K562 (cell line): ENCODE measurements around the gene ARHGAP26. TPM values are rescaled to one million over a fixed set of nuclear protein-coding genes. Genes with fewer than 3 reads are reported as not detected.

Experiments used
- ATAC-seq: fragments of 200-7000 bp; cut with Tn5 transposase; 3 replicates; pipeline ENCODE4 v1.9.1; 2020; ENCODE audit warnings: moderate library complexity
- BruUV-seq: library from RNA; stranded (reverse); fragments of 400-500 nt; replicated peaks from 2 replicates; lab custom pipeline; 2021; lab: Mats Ljungman, UMichigan
- CTCF ChIA-PET: fragments of 300-600 bp; formaldehyde crosslinking; extraction: SDS; loops from one replicate; lab custom pipeline; 2021; ENCODE audit warnings: low intra/inter-chr PET ratio; lab: Yijun Ruan, JAX
- POLR2A ChIA-PET: fragments of 300-600, 350-650 bp; sonication (Branson Sonifier 250); formaldehyde crosslinking; extraction: SDS; loops from one replicate; lab custom pipeline; 2021; ENCODE audit warnings: antibody characterized with exemption, inconsistent platforms; lab: Yijun Ruan, JAX
- DNase-seq, 4 experiments: peaks; one replicate each; pipeline versions ENCODE4 v3.0.0 to v3.0.0-alpha.2; 2011 to 2018; ENCODE audit warnings: low spot score in 3 of 4, mixed read lengths in 3 of 4; ENCODE audit errors: extremely low read depth in 1 of 4
- FAIRE-seq: peaks from 2 replicates; lab custom pipeline; 2011; peaks lifted over from hg19 to GRCh38; lab: Jason Lieb, UNC
- H2AFZ ChIP-seq: 2 replicates; pipeline ENCODE4 v1.6.0; 2011; ENCODE audit warnings: low read depth, low read length, control low read depth, inconsistent platforms
- H3K27ac ChIP-seq: fragments of 200-600 bp; 3 replicates; pipeline ENCODE4 v1.8.0; 2011; ENCODE audit warnings: low read depth, mild to moderate bottlenecking, control low read depth, inconsistent platforms, low read length, moderate library complexity, mixed read lengths; ENCODE audit errors: extremely low read depth
- H3K27me3 ChIP-seq, 2 experiments: fragments of 300-600 bp in 1 of 2; 2 replicates in 1 of 2; 3 replicates in 1 of 2; pipeline versions ENCODE4 v1.6.0 to v1.8.0; 2011; ENCODE audit warnings: inconsistent platforms in 2 of 2, low read length in 2 of 2, mild to moderate bottlenecking in 1 of 2, mixed read lengths in 1 of 2, moderate library complexity in 1 of 2; ENCODE audit not compliant: control insufficient read depth in 2 of 2, insufficient read depth in 2 of 2
- H3K36me3 ChIP-seq: fragments of 300-600 bp; 3 replicates; pipeline ENCODE4 v1.8.0; 2011; ENCODE audit warnings: mild to moderate bottlenecking, low read length, inconsistent platforms; ENCODE audit not compliant: control insufficient read depth, insufficient read depth
- H3K4me1 ChIP-seq, 2 experiments: fragments of 200-600 bp in 1 of 2; replicated peaks in 1 of 2; 2 replicates in 1 of 2; 3 replicates in 1 of 2; pipeline versions ENCODE4 v1.5.1 to v1.8.0; 2011; ENCODE audit warnings: inconsistent platforms in 2 of 2, low read length in 2 of 2, mild to moderate bottlenecking in 1 of 2, mixed read lengths in 1 of 2, moderate library complexity in 1 of 2; ENCODE audit not compliant: control insufficient read depth in 2 of 2, insufficient read depth in 2 of 2
- H3K4me2 ChIP-seq: 2 replicates; pipeline ENCODE4 v1.6.1; 2011; ENCODE audit warnings: low read length, control low read depth, inconsistent platforms, mixed read lengths; ENCODE audit not compliant: insufficient read depth
- H3K4me3 ChIP-seq: fragments of 200-600 bp; sonication (generic), shearing (Covaris generic); 2 replicates; pipeline ENCODE4 v1.5.1; 2016; ENCODE audit warnings: control low read depth, inconsistent platforms
- H3K79me2 ChIP-seq: fragments of 200-600 bp; 3 replicates; pipeline ENCODE4 v1.8.0; 2011; ENCODE audit warnings: low read length, inconsistent platforms; ENCODE audit not compliant: control insufficient read depth, insufficient read depth
- H3K9ac ChIP-seq, 2 experiments: 2 replicates each; pipeline versions ENCODE4 v1.6.0 to v1.6.1; 2011; ENCODE audit warnings: low read depth in 2 of 2, low read length in 2 of 2, control low read depth in 1 of 2, inconsistent platforms in 1 of 2, mild to moderate bottlenecking in 1 of 2, mixed read lengths in 1 of 2; ENCODE audit not compliant: insufficient read depth in 1 of 2
- H3K9me1 ChIP-seq: one replicate; pipeline ENCODE4 v1.6.0; 2011; ENCODE audit warnings: inconsistent platforms, mild to moderate bottlenecking, low read length, moderate library complexity; ENCODE audit not compliant: control insufficient read depth, insufficient read depth
- H3K9me3 ChIP-seq: replicated peaks from 2 replicates; pipeline ENCODE4 v1.5.1; 2011; ENCODE audit warnings: low read depth, low read length, inconsistent platforms; ENCODE audit not compliant: control insufficient read depth, insufficient read depth
- H4K20me1 ChIP-seq: replicated peaks from 2 replicates; pipeline ENCODE4 v1.6.1; 2011; ENCODE audit warnings: low read length, inconsistent platforms, mixed read lengths; ENCODE audit not compliant: control insufficient read depth, insufficient read depth
- MECOM ChIP-seq: fragments of 250-450 bp; sonication (Bioruptor Pico); IDR thresholded peaks from 2 replicates; pipeline ENCODE4 v1.8.0; 2022; ENCODE audit warnings: inconsistent platforms
- MGA ChIP-seq: fragments of 450-650 bp; IDR thresholded peaks from 2 replicates; pipeline ENCODE4 v1.6.1; 2016; ENCODE audit warnings: mild to moderate bottlenecking, moderate library complexity
- PURB ChIP-seq: sonication (generic); formaldehyde crosslinking; IDR thresholded peaks from 2 replicates; pipeline ENCODE4 v1.9.0; 2021; ENCODE audit warnings: low read depth, mild to moderate bottlenecking, missing genetic modification reagents
- TEAD4 ChIP-seq, 2 experiments: sonication (generic) in 1 of 2; formaldehyde crosslinking in 1 of 2; IDR thresholded peaks; 2 replicates each; pipeline versions ENCODE4 v1.6.1 to v1.8.0; 2012 to 2022; ENCODE audit warnings: borderline replicate concordance in 1 of 2, inconsistent platforms in 1 of 2, low read length in 1 of 2, mild to moderate bottlenecking in 1 of 2, missing genetic modification reagents in 1 of 2
- ZNF518B ChIP-seq: fragments of 250-450 bp; sonication (Bioruptor Pico); IDR thresholded peaks from 2 replicates; pipeline ENCODE4 v1.5.0; 2021; ENCODE audit warnings: mild to moderate bottlenecking, moderate library complexity
- WGBS: fragments of 100-300 bp; shearing (Covaris generic); methylation state at CpG from one replicate; pipeline ENCODE4 v1.1.6; 2016; ENCODE audit warnings: low coverage, mixed read lengths; ENCODE audit not compliant: insufficient coverage; ENCODE audit errors: missing lambda C conversion rate; 5-methylcytosine and 5-hydroxymethylcytosine counted together
- in situ Hi-C: fragments of 300-500 bp; cut with MboI; formaldehyde crosslinking; loops from 4 replicates; pipeline ENCODE4 v1.15.0; 2018; ENCODE audit warnings: inconsistent platforms, mixed read lengths
- intact Hi-C: fragments of 100-400 bp; cut with micrococcal nuclease; formaldehyde crosslinking; loops from 2 replicates; pipeline ENCODE4 v1.14.2; 2022
- polyA plus RNA-seq, 8 experiments: library from polyadenylated mRNA; depleted of rRNA in 4 of 8; stranded (reverse) in 5 of 8; unstranded in 3 of 8; fragments of >200 nt; fragmentation: Nextera tagmentation in 2 of 8; fragmentation: Illumina TruSeq in 1 of 8; extraction: Ambion mirVana in 2 of 8; extraction: Trizol in 1 of 8; gene quantifications; 2 replicates each; pipeline versions ENCODE4 v1.2.1 to v1.2.3, GENCODE V29; 2011 to 2014; ENCODE audit warnings: inconsistent platforms in 1 of 8, missing spikeins in 1 of 8
- total RNA-seq, 7 experiments: library from RNA; depleted of rRNA in 6 of 7; stranded (reverse); fragments of >200 nt in 6 of 7; fragmentation: Illumina TruSeq in 2 of 7; extraction: Trizol in 2 of 7; gene quantifications; 2 replicates each; pipeline versions ENCODE4 v1.2.1 to v1.2.3, GENCODE V29; 2011 to 2021; ENCODE audit warnings: low replicate concordance in 1 of 7

ARHGAP26 gene
- total and polyA plus RNA-seq, 9 of the 15 experiments (the other 6 are each of a cell fraction or from before 2014, with no cell fraction given) = 0.13 to 1.1 (median 0.55) TPM

GRCh38 chr5:143219696-143220095 is 449.5 kb downstream of the ARHGAP26 start:
- Histone ChIP-seq H3K27ac (peak overlapping the region; percentile 50), H3K36me3 (no peaks in the 10 kb centered on the region), H3K9me3 (no peaks in the 10 kb centered on the region), H4K20me1 (no peaks in the 10 kb centered on the region), H3K4me2 (no peak overlapping the region), H3K27me3 (no peaks in the 10 kb centered on the region), H3K79me2 (no peaks in the 10 kb centered on the region), H3K4me3 (no peak overlapping the region), H2AFZ (peak overlapping the region; percentile 90), H3K4me1 (peaks cover 30 to 70% of the 10 kb centered on the region in 2 experiments), H3K9me1 (no peaks in the 10 kb centered on the region), H3K9ac (peak overlapping the region in 1 of 2 experiments; percentile 10; a peak in 1 of 4 replicates)
- WGBS = 21% methylated on average over 2 of the region's 2 CpGs
- intact Hi-C loops = loop anchor here (10.0 kb wide), 1 partner anchor 365 kb away; no protein-coding TSS in a partner anchor
- in situ Hi-C loops = no loop called here
- no TSS peak for BruUV-seq
- ChIA-PET POLR2A (interaction anchor here (0.9 to 2.0 kb wide), 4 partner anchors 9 to 30 kb away, joined by 3 to 7 read pairs (median 5); no protein-coding TSS in a partner anchor), CTCF (no interaction called here)
- peak in 2 of 4 experiments; percentile 46 to 67 for DNase-seq
- FAIRE-seq = peak; percentile 60
- ATAC-seq = peak; percentile 6; the same call in 1 of the 3 replicates
- TF ChIP-seq MECOM = peak; percentile 57; the same call in 1 of the 2 replicates
- no peak for TF ChIP-seq PURB
- TF ChIP-seq MGA = peak; percentile 99
- TF ChIP-seq ZNF518B = no peak
- TF ChIP-seq TEAD4 (IDR thresholded peaks at IDR 0.05; ENCODE audit: low read length) = peak; percentile 55
- no peak for TF ChIP-seq TEAD4 (CRISPR knock-in tag; IDR thresholded peaks at IDR 0.05; ENCODE audit: borderline replicate concordance)
